Mesodermal cell (in vitro differentiated cells): ENCODE data around the gene PCDHA5.
"Not testable (repeated sequence)": the region's sequence is repeated elsewhere in the genome, so short reads cannot be mapped to it uniquely, and the experiment has no call there.

Experiments
- H3K27ac ChIP-seq: 2 replicates; pipeline ENCODE4 v1.7.0; 2013; ENCODE audit warnings: mild to moderate bottlenecking, low read depth, low read length, moderate library complexity; ENCODE audit not compliant: severe bottlenecking
- H3K36me3 ChIP-seq: 2 replicates; pipeline ENCODE4 v1.7.1; 2013; ENCODE audit warnings: mild to moderate bottlenecking, low read length, moderate library complexity; ENCODE audit not compliant: control insufficient read depth, insufficient read depth
- H3K4me1 ChIP-seq: one replicate; pipeline ENCODE4 v1.7.1; 2013; ENCODE audit warnings: mild to moderate bottlenecking, low read length; ENCODE audit not compliant: insufficient read depth, control insufficient read depth, poor library complexity, severe bottlenecking
- H3K4me3 ChIP-seq: 2 replicates; pipeline ENCODE4 v1.7.0; 2013; ENCODE audit warnings: low read length, control low read depth, mild to moderate bottlenecking; ENCODE audit not compliant: insufficient read depth, poor library complexity, severe bottlenecking; ENCODE audit errors: extremely low read depth
- H3K9me3 ChIP-seq: 2 replicates; pipeline ENCODE4 v1.7.1; 2013; ENCODE audit warnings: mild to moderate bottlenecking, low read length, moderate library complexity; ENCODE audit not compliant: control insufficient read depth
- WGBS, 2 experiments: methylation state at CpG; one replicate each; pipeline ENCODE4 v1.1.5; 2013; ENCODE audit warnings: missing lambda C conversion rate in 2 of 2; ENCODE audit not compliant: insufficient coverage in 2 of 2; 5-methylcytosine and 5-hydroxymethylcytosine counted together

The PCDHA5 gene

DNA sequence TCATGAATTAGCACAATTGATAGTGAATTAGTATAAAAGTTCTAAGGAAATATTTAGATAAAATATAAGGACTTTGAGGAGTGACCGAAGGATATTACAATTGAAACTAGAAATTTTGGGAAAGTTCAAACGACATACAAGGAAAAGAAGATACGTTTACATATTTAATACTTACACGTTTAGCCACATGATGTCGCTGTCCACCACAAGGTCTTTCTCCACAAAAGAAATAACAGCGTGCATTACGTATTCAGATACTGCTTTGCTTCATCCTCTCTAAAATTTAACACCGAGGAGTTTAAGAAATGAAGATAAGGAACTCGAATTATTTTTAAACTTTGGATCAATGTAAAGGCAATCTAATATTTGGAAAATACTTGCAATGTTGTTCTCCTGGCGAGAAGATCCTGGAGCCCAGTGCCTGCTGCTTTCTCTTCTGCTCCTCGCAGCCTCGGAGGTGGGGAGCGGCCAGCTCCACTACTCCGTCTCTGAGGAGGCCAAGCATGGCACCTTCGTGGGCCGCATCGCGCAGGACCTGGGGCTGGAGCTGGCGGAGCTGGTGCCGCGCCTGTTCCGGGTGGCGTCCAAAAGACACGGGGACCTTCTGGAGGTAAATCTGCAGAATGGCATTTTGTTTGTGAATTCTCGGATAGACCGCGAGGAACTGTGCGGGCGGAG lies 20.5 kb upstream of the PCDHA5 start, which contains the start of gene PCDHA3:
PCDHA3 (plus strand) TSS at position 242 of the 678 bp plus-strand sequence.
- 95 to 97% methylated on average over 7 to 22 of the region's 29 CpGs for WGBS, 2 experiments
- Histone ChIP-seq H3K9me3 (no peaks in the 10 kb centered on the region), H3K4me1 (no peaks in the 10 kb centered on the region), H3K36me3 (no peaks in the 10 kb centered on the region), H3K4me3 (no peak within 1 kb of the TSS), H3K27ac (no peak within 1 kb of the TSS)

DNA sequence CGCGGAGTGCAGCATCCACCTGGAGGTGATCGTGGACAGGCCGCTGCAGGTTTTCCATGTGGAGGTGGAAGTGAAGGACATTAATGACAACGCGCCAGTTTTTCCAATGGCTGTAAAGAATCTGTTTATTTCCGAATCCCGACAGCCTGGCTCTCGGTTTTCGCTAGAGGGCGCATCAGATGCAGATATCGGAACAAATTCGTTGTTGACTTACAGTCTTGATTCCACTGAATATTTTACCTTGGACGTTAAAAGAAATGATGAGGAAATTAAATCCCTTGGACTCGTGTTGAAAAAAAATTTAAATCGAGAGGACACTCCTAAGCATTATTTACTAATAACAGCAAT lies 19.9 kb upstream of the PCDHA5 start:
- no peak overlapping the region for H3K4me3 ChIP-seq
- no peaks in the 10 kb centered on the region for H3K4me1 ChIP-seq
- WGBS, 2 experiments: 95 to 97% methylated on average over 16 of the region's 16 CpGs
- H3K36me3 ChIP-seq: no peaks in the 10 kb centered on the region
- no peak overlapping the region for H3K27ac ChIP-seq
- H3K9me3 ChIP-seq: no peaks in the 10 kb centered on the region

DNA sequence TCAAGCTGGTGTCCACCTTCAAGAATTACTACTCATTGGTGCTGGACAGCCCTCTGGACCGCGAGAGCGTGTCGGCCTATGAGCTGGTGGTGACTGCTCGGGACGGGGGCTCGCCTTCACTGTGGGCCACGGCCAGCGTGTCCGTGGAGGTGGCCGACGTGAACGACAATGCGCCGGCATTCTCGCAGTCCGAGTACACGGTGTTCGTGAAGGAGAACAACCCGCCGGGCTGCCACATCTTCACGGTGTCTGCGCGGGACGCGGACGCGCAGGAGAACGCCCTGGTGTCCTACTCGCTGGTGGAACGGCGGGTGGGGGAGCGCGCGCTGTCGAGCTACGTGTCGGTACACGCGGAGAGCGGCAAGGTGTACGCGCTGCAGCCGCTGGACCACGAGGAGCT lies 19.0 kb upstream of the PCDHA5 start:
- 97% methylated on average over 35 to 44 of the region's 45 CpGs for WGBS, 2 experiments
- H3K9me3 ChIP-seq, H3K27ac ChIP-seq, H3K36me3 ChIP-seq, H3K4me3 ChIP-seq, H3K4me1 ChIP-seq: not testable (repeated sequence)

DNA sequence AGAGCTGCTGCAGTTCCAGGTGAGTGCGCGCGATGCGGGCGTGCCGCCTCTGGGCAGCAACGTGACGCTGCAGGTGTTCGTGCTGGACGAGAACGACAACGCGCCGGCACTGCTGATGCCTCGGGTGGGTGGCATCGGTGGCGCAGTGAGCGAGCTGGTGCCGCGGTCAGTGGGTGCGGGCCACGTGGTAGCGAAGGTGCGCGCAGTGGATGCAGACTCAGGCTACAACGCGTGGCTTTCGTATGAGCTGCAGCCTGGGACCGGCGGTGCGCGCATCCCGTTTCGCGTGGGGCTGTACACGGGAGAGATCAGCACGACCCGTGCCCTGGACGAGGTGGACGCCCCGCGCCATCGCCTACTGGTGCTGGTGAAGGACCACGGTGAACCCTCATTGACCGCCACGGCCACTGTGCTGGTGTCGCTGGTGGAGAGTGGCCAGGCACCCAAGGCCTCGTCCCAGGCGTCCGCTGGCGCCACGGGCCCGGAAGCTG lies 18.6 kb upstream of the PCDHA5 start:
- Histone ChIP-seq H3K4me3 (no peak overlapping the region), H3K9me3 (no peaks in the 10 kb centered on the region), H3K4me1 (no peaks in the 10 kb centered on the region), H3K36me3 (no peaks in the 10 kb centered on the region), H3K27ac (no peak overlapping the region)
- WGBS, 2 experiments: 96 to 97% methylated on average over 52 to 53 of the region's 53 CpGs

DNA sequence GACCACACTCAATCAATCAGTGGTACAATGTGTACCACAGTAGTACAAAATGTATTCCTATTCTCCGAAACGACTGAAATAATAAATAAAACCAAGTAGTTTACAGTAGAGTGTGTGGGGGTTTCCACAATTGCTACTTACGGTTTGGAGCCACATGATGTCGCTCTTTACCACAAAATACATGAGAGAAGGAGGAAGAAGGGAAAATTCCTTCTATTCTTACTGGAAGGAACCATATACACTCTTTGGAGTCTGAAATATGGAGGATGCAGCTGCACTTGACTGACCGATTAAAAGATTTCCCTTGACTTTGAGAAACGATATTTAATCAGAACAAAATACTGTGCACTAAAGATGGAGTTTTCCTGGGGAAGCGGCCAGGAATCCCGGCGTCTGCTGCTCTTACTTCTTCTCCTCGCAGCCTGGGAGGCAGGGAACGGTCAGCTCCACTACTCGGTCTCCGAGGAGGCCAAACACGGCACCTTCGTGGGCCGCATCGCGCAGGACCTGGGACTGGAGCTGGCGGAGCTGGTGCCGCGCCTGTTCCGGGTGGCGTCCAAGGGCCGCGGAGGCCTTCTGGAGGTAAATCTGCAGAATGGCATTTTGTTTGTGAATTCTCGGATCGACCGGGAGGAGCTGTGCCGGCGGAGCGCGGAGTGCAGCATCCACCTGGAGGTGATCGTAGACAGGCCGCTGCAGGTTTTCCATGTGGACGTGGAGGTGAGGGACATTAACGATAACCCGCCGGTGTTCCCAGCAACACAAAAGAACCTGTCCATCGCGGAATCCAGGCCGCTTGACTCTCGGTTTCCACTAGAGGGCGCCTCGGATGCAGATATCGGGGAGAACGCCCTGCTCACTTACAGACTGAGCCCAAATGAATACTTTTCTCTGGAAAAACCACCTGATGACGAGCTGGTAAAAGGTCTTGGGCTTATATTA lies 14.3 kb upstream of the PCDHA5 start, which contains the start of gene PCDHA4:
PCDHA4 (plus strand) TSS at position 235 of the 942 bp plus-strand sequence.
- H3K9me3 ChIP-seq: no peaks in the 10 kb centered on the region
- H3K36me3 ChIP-seq: no peaks in the 10 kb centered on the region
- WGBS, 2 experiments: 9 to 12% methylated on average over 17 to 23 of the region's 47 CpGs
- H3K4me3 ChIP-seq: peak within 1 kb of the TSS; percentile 64
- no peaks in the 10 kb centered on the region for H3K4me1 ChIP-seq
- peak within 1 kb of the TSS; percentile 43 for H3K27ac ChIP-seq

DNA sequence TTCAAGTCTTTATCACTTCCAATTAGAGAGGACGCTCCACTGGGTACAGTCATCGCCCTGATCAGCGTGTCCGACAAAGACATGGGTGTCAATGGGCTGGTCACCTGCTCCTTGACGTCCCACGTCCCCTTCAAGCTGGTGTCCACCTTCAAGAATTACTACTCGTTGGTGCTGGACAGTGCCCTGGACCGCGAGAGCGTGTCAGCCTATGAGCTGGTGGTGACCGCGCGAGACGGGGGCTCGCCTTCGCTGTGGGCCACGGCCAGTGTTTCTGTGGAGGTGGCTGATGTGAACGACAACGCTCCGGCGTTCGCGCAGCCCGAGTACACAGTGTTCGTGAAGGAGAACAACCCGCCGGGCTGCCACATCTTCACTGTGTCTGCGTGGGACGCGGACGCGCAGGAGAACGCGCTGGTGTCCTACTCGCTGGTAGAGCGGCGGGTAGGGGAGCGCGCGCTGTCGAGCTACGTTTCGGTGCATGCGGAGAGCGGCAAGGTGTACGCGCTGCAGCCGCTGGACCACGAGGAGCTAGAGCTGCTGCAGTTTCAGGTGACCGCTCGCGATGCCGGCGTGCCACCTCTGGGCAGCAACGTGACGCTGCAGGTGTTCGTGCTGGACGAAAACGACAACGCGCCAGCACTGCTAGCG lies 13.0 kb upstream of the PCDHA5 start:
- H3K4me3 ChIP-seq: not testable (repeated sequence)
- 96 to 97% methylated on average over 53 to 62 of the region's 62 CpGs for WGBS, 2 experiments

DNA sequence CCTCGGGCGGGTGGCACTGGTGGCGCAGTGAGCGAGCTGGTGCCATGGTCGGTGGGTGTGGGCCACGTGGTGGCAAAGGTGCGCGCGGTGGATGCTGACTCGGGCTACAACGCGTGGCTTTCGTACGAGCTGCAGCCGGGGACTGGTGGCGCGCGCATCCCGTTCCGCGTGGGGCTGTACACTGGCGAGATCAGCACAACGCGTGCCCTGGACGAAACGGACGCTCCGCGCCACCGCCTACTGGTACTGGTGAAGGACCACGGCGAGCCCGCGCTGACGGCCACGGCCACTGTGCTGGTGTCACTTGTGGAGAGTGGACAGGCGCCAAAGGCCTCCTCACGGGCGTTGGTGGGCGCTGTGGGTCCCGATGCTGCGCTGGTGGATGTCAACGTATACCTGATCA lies 12.5 kb upstream of the PCDHA5 start:
- H3K36me3 ChIP-seq: no peaks in the 10 kb centered on the region
- 95 to 97% methylated on average over 43 of the region's 43 CpGs for WGBS, 2 experiments
- H3K9me3 ChIP-seq: no peaks in the 10 kb centered on the region
- no peak overlapping the region for H3K27ac ChIP-seq
- H3K4me1 ChIP-seq: no peaks in the 10 kb centered on the region
- H3K4me3 ChIP-seq: no peak overlapping the region

More for the DNA sequence above, 13.0 kb upstream of the PCDHA5 start:
- H3K4me1 ChIP-seq, H3K27ac ChIP-seq, H3K36me3 ChIP-seq, H3K9me3 ChIP-seq: not testable (repeated sequence)

DNA sequence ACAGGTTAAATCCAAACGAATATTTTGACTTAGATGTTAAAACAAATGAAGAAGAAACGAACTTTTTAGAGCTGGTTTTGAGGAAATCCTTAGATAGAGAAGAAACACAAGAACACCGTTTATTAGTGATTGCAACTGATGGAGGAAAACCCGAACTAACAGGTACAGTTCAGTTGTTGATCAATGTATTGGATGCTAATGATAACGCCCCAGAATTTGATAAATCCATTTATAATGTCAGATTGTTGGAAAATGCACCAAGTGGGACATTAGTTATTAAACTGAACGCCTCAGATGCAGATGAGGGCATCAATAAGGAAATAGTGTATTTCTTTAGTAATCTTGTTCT lies 842 bp downstream of the PCDHA5 start:
- Histone ChIP-seq H3K27ac (no peak overlapping the region), H3K36me3 (no peaks in the 10 kb centered on the region), H3K4me3 (no peak overlapping the region), H3K4me1 (no peaks in the 10 kb centered on the region), H3K9me3 (no peaks in the 10 kb centered on the region)
- 79 to 86% methylated on average over 6 of the region's 6 CpGs for WGBS, 2 experiments

DNA sequence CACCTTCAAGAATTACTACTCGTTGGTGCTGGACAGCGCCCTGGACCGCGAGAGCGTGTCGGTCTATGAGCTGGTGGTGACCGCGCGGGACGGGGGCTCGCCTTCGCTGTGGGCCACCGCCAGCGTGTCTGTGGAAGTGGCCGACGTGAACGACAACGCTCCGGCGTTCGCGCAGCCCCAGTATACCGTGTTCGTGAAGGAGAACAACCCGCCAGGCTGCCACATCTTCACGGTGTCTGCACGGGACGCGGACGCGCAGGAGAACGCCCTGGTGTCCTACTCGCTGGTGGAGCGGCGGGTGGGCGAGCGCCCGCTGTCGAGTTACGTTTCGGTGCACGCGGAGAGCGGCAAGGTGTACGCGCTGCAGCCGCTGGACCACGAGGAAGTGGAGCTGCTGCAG lies 1.6 kb downstream of the PCDHA5 start:
- not testable (repeated sequence) for H3K4me1 ChIP-seq, H3K4me3 ChIP-seq, H3K27ac ChIP-seq, H3K36me3 ChIP-seq, H3K9me3 ChIP-seq
- 95% methylated on average over 32 to 48 of the region's 48 CpGs for WGBS, 2 experiments

DNA sequence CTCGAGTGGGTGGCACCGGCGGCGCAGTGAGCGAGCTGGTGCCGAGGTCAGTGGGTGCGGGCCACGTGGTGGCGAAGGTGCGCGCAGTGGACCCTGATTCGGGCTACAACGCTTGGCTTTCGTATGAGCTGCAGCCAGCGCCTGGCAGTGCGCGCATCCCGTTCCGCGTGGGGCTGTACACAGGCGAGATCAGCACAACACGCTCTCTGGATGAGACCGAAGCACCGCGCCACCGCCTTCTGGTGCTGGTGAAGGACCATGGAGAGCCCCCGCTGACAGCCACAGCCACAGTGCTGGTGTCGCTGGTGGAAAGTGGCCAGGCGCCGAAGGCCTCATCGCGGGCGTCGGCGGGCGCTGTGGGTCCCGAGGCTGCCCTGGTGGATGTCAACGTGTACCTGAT lies 2.1 kb downstream of the PCDHA5 start:
- no peaks in the 10 kb centered on the region for H3K4me1 ChIP-seq
- WGBS, 2 experiments: 97 to 98% methylated on average over 38 of the region's 38 CpGs
- no peak overlapping the region for H3K4me3 ChIP-seq
- H3K9me3 ChIP-seq: no peaks in the 10 kb centered on the region
- no peaks in the 10 kb centered on the region for H3K36me3 ChIP-seq
- H3K27ac ChIP-seq: no peak overlapping the region
